ENCODE measurements around the gene CDH26.

CDH26 gene

GRCh38 chr20:60057866-60058807 lies 99.9 kb downstream of the CDH26 start:
- DNase-seq (ENCODE audit: extremely low read depth in 1 of 2, low read depth in 1 of 2): peak in 1 of 2 donors; percentile 9

- DNase-seq (ENCODE audit: extremely low read depth in 1 of 2, low read depth in 1 of 2): no peak
Observed at GRCh38 chr20:60058879-60059278, 100.7 kb downstream of the CDH26 start.

GRCh38 chr20:60060006-60060557 lies 101.9 kb downstream of the CDH26 start:
- no peak for DNase-seq (ENCODE audit: extremely low read depth in 1 of 2, low read depth in 1 of 2)

- no peak for DNase-seq (ENCODE audit: extremely low read depth in 1 of 2, low read depth in 1 of 2)
Observed at GRCh38 chr20:60060593-60060992, 102.4 kb downstream of the CDH26 start.

- no peak for DNase-seq (ENCODE audit: extremely low read depth in 1 of 2, low read depth in 1 of 2)
Observed at GRCh38 chr20:60062431-60063047, 104.3 kb downstream of the CDH26 start.

- no peak for DNase-seq (ENCODE audit: extremely low read depth in 1 of 2, low read depth in 1 of 2)
Observed at GRCh38 chr20:60063048-60063451, 104.8 kb downstream of the CDH26 start.

- no peak for DNase-seq (ENCODE audit: extremely low read depth in 1 of 2, low read depth in 1 of 2)
Observed at GRCh38 chr20:60063739-60064380, 105.6 kb downstream of the CDH26 start.
